ENCODE measurements around the gene KDM2A.

The KDM2A gene

GRCh38 chr11:67289226-67289650, 170.2 kb downstream of the KDM2A start, which contains the start of gene ANKRD13D:
TSS of gene ANKRD13D (plus strand) at chr11:67289303. CDS start at chr11:67289461, 158 bp downstream.
- TF ChIP-seq, protein P1, sequence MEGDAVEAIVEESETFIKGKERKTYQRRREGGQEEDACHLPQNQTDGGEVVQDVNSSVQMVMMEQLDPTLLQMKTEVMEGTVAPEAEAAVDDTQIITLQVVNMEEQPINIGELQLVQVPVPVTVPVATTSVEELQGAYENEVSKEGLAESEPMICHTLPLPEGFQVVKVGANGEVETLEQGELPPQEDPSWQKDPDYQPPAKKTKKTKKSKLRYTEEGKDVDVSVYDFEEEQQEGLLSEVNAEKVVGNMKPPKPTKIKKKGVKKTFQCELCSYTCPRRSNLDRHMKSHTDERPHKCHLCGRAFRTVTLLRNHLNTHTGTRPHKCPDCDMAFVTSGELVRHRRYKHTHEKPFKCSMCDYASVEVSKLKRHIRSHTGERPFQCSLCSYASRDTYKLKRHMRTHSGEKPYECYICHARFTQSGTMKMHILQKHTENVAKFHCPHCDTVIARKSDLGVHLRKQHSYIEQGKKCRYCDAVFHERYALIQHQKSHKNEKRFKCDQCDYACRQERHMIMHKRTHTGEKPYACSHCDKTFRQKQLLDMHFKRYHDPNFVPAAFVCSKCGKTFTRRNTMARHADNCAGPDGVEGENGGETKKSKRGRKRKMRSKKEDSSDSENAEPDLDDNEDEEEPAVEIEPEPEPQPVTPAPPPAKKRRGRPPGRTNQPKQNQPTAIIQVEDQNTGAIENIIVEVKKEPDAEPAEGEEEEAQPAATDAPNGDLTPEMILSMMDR (IDR thresholded peaks at IDR 0.05) = no peak

DNA sequence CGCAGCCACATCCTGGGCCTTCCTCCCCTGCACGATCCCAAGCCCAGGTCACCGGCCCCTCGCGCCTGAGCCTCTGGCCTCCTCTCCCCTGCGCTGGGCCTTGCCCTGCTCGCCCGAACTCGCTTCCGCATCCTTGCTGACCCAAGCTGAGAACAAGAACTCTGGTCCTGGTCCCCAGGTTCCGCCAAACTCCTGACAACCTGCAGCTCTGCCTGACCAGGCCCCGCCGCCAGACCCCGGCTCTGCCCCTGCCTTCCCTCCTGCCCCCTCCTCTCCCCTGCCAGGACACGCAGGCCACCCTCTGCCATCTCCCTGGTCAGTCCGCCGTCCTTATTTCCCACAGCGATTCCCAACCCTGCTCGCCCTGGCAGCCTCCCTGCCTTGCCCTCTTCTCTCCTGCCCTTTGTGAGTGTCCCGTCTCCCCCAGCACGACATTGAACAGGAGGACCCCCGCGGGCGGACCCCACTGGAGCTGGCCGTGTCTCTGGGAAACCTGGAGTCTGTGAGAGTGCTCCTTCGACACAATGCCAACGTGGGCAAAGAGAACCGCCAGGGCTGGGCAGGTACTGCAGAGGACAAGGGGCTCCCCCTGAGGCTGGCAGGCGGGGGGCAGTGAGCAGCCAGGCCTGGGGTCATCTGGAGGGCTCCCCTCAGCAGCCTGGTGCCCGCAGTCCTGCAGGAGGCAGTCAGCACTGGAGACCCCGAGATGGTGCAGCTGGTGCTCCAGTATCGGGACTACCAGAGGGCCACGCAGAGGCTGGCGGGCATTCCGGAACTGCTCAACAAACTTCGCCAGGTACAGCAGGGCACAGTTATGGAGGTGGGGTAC, 170.8 kb downstream of the KDM2A start:
- TF ChIP-seq, protein P1 (IDR thresholded peaks at IDR 0.05) = no peak

- TF ChIP-seq, protein P1 (IDR thresholded peaks at IDR 0.05) = no peak
Measured at GRCh38 chr11:67290801-67291200, 171.7 kb downstream of the KDM2A start.

- TF ChIP-seq, protein P1 (IDR thresholded peaks at IDR 0.05) = no peak
Measured at GRCh38 chr11:67291481-67292381, 172.7 kb downstream of the KDM2A start.

DNA sequence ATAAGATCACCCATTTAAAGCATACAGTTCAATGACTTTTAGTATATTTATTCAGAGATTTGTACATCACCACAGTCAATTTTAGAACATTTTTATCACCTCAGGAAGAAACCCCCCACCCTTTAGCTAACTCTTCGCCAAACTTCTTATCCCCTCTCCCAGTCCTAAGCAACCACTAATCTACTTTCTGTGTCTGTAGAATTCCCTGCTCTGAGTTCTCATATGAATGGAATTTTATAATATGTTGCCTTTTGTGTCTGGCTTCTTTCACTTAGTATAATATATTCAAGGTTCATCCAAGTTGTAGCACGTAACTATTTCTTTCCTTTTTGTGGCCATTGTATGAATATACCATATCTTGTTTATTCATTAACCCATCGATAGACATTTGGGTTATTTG, 173.6 kb downstream of the KDM2A start:
- TF ChIP-seq, protein P1 (IDR thresholded peaks at IDR 0.05) = no peak

DNA sequence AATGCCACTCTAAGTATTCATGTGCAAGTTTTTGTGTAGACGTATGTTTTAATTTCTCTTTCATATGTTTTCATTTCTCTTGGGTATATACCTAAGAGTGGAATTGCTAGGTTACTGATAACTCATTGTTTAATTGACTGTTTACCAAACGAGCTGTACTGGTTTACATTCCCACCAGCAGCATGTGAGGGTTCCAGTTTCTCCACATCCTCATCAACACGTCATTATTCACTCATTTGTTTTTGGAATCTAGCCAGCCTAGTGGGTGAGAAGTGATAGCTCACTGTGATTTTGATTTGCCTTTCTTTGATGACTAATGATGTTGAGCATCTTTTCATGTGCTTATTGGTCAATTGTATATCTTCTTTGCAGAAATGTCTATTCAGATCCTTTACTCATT, 174.0 kb downstream of the KDM2A start:
- TF ChIP-seq, protein P1 (IDR thresholded peaks at IDR 0.05) = no peak

- TF ChIP-seq, protein P1 (IDR thresholded peaks at IDR 0.05) = no peak
Measured at GRCh38 chr11:67295846-67296245, 176.8 kb downstream of the KDM2A start.

Measured in LNCAP (cell line).